Body of pancreas (tissue), 4 donors: ENCODE measurements around the gene MCAT. TPM values are rescaled to one million over a fixed set of nuclear protein-coding genes. Genes with fewer than 3 reads are reported as not detected.

Experiments used
- ATAC-seq: fragments of 150-250 bp; one replicate; pipeline ENCODE4 v1.9.1; 2016
- DNase-seq, 4 donors: peaks; one replicate each; pipeline ENCODE4 v3.0.0-alpha.2; 2019
- H3K27ac ChIP-seq, 4 donors: fragments of 200-600 bp; sonication (generic); 1 replicate in 3 of 4; 2 replicates in 1 of 4; pipeline versions ENCODE4 v1.5.1 to v1.6.1; 2016 to 2019; ENCODE audit warnings: mild to moderate bottlenecking in 1 of 4, mixed read lengths in 1 of 4, moderate library complexity in 1 of 4
- H3K27me3 ChIP-seq, 2 donors: fragments of 200-600 bp; sonication (generic); one replicate each; pipeline ENCODE4 v1.6.0; 2016; ENCODE audit warnings: mild to moderate bottlenecking in 1 of 2
- H3K36me3 ChIP-seq, 2 donors: fragments of 200-600 bp; sonication (generic); replicated peaks in 1 of 2; 2 replicates each; pipeline ENCODE4 v1.5.1; 2016; ENCODE audit warnings: low read depth in 2 of 2; ENCODE audit not compliant: insufficient read depth in 1 of 2
- H3K4me1 ChIP-seq: fragments of 200-600 bp; sonication (generic); one replicate; pipeline ENCODE4 v1.6.0; 2016
- H3K4me3 ChIP-seq, 2 donors: fragments of 200-600 bp; sonication (generic); 1 replicate in 1 of 2; 2 replicates in 1 of 2; pipeline ENCODE4 v1.5.1; 2016 to 2019
- H3K9me3 ChIP-seq, 3 donors: fragments of 200-600 bp; sonication (generic); 1 replicate in 2 of 3; 2 replicates in 1 of 3; pipeline ENCODE4 v1.5.1; 2016
- POLR2A ChIP-seq, 3 donors: fragments of 450-650 bp; IDR thresholded peaks; one replicate each; pipeline ENCODE4 v1.6.1; 2016; ENCODE audit warnings: antibody characterized with exemption in 3 of 3, mild to moderate bottlenecking in 2 of 3
- WGBS, 2 donors: methylation state at CpG; one replicate each; pipeline ENCODE4 v1.1.5; 2017; 5-methylcytosine and 5-hydroxymethylcytosine counted together
- intact Hi-C: fragments of 100-400 bp; cut with DNase I; formaldehyde crosslinking; loops from one replicate; pipeline ENCODE4 v1.15.1; 2023
- total RNA-seq, 2 donors: library from RNA; depleted of rRNA; stranded (reverse); fragments of >200 nt; gene quantifications; one replicate each; pipeline ENCODE4 v1.1.0, GENCODE V29; 2016
- TF ChIP-seq, protein P1 (sequence below), 7 experiments: fragments of 450-650 bp in 4 of 7; fragments of 200-600 bp in 3 of 7; sonication (generic) in 3 of 7; IDR thresholded peaks; one replicate each; pipeline ENCODE4 v1.5.1; 2016 to 2019; ENCODE audit warnings: antibody characterized with exemption in 7 of 7

Gene MCAT
- total RNA-seq, 2 donors from 2014 or later, result 28.8 to 50.8 TPM

DNA sequence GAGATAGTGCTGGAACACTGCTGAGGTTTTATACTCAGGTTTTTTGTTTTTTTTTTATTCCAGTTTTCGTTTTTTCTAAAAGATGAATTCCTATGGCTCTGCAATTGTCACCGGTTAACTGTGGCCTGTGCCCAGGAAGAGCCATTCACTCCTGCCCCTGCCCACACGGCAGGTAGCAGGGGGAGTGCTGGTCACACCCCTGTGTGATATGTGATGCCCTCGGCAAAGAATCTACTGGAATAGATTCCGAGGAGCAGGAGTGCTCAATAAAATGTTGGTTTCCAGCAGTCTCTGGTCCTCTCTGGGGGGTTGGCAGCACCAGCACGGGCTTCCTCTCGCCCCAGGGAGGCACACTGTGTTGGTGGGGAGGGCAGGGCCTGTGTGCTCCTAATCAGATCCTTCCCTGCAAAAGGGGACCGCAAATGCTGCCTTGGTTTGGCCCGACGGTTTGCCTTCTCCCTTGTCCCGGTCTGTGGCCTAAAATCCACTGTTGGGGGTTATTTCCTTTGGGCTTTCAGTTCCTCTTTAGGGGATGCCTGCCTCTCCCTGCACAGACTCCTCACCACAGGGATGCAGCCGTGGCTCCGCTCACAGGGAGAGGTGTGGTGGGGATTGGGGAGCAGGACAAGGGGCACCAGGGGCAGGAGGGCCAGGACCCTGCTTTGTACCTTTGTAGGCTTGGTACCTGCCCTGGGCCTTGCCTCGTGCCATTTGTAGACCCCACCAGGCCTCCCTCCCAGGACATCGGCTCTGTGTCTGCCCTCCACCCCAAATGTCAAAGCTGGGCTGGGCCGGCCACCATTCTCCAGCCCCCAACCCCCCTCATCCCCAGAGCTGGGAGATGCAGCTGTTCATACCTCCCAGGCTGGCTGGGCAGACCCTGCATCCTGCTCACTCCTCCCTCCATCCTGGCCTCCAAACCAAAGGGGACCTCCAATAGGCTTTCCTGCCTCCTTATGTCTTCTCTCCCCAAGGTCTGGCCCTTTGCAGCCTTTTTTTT lies 13.5 kb downstream of the MCAT start:
- no peak for TF ChIP-seq POLR2A (IDR thresholded peaks at IDR 0.05)
- TF ChIP-seq, protein P1, sequence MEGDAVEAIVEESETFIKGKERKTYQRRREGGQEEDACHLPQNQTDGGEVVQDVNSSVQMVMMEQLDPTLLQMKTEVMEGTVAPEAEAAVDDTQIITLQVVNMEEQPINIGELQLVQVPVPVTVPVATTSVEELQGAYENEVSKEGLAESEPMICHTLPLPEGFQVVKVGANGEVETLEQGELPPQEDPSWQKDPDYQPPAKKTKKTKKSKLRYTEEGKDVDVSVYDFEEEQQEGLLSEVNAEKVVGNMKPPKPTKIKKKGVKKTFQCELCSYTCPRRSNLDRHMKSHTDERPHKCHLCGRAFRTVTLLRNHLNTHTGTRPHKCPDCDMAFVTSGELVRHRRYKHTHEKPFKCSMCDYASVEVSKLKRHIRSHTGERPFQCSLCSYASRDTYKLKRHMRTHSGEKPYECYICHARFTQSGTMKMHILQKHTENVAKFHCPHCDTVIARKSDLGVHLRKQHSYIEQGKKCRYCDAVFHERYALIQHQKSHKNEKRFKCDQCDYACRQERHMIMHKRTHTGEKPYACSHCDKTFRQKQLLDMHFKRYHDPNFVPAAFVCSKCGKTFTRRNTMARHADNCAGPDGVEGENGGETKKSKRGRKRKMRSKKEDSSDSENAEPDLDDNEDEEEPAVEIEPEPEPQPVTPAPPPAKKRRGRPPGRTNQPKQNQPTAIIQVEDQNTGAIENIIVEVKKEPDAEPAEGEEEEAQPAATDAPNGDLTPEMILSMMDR (IDR thresholded peaks at IDR 0.05), result no peak
- DNase-seq (no peak), ATAC-seq (no peak)
- Histone ChIP-seq H3K27ac (no peak overlapping the region), H3K9me3 (no peaks in the 10 kb centered on the region), H3K36me3 (peaks cover 3 to 9% of the 10 kb centered on the region in 2 donors), H3K4me3 (no peak overlapping the region), H3K4me1 (peaks cover 22% of the 10 kb centered on the region), H3K27me3 (no peaks in the 10 kb centered on the region)
- 48 to 51% methylated on average over 9 to 16 of the region's 16 CpGs for WGBS, 2 donors
- intact Hi-C loops, result no loop called here

DNA sequence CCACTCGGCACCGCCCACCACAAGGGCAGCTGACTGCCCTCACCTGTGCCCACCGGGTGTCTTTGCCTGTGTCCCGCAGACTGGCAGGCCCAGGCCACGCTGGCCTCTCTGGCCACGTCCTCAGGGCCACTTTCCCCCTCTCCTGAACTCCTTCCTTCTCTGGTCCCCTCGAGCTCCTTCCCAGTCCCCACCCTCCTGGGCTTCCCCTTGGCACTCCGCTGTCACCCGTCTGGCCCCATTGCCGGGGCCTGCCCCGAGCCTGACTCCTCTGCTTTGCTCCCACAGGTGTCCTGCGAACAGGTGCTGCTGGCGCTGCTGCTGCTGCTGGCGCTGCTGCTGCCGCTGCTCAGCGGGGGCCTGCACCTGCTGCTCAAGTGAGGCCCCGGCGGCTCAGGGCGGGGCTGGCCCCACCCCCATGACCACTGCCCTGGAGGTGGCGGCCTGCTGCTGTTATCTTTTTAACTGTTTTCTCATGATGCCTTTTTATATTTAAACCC lies 14.2 kb downstream of the MCAT start:
- no peaks in the 10 kb centered on the region for H3K9me3 ChIP-seq
- peak; percentile 30 to 73 (median 48) for DNase-seq
- no peak overlapping the region for H3K4me3 ChIP-seq
- WGBS, 2 donors, result 23 to 31% methylated on average over 18 to 20 of the region's 20 CpGs
- peaks cover 3 to 9% of the 10 kb centered on the region in 2 donors for H3K36me3 ChIP-seq
- peak overlapping the region in 1 of 4 donors; percentile 22 for H3K27ac ChIP-seq
- peak; percentile 30 for ATAC-seq
- H3K27me3 ChIP-seq, result no peaks in the 10 kb centered on the region
- peaks cover 22% of the 10 kb centered on the region for H3K4me1 ChIP-seq
- intact Hi-C loops, result no loop called here
- TF ChIP-seq, protein P1 (IDR thresholded peaks at IDR 0.05), result peak in 1 of 7 experiments; percentile 2
- TF ChIP-seq POLR2A (IDR thresholded peaks at IDR 0.05), result peak in 1 of 3 donors; percentile 13

GRCh38 chr22:43128116-43128515 lies 15.1 kb downstream of the MCAT start:
- H3K36me3 ChIP-seq, result peaks cover 3 to 9% of the 10 kb centered on the region in 2 donors
- H3K27me3 ChIP-seq, result no peaks in the 10 kb centered on the region
- no peak for DNase-seq
- intact Hi-C loops, result no loop called here
- no peak for ATAC-seq
- 66 to 88% methylated on average over 10 to 13 of the region's 13 CpGs for WGBS, 2 donors
- TF ChIP-seq, protein P1 (IDR thresholded peaks at IDR 0.05), result no peak
- TF ChIP-seq POLR2A (IDR thresholded peaks at IDR 0.05), result no peak
- H3K9me3 ChIP-seq, result no peaks in the 10 kb centered on the region
- H3K4me1 ChIP-seq, result peaks cover 22% of the 10 kb centered on the region
- no peak overlapping the region for H3K4me3 ChIP-seq
- H3K27ac ChIP-seq, result no peak overlapping the region

GRCh38 chr22:43127166-43127908 lies 15.9 kb downstream of the MCAT start:
- ATAC-seq (no peak), DNase-seq (no peak)
- intact Hi-C loops, result no loop called here
- Histone ChIP-seq H3K4me1 (peaks cover 22% of the 10 kb centered on the region), H3K27me3 (no peaks in the 10 kb centered on the region), H3K4me3 (no peak overlapping the region), H3K36me3 (peaks cover 3 to 6% of the 10 kb centered on the region in 2 donors), H3K27ac (peak overlapping the region in 2 of 4 donors; percentile 31 to 61), H3K9me3 (no peaks in the 10 kb centered on the region)
- TF ChIP-seq POLR2A (IDR thresholded peaks at IDR 0.05), result no peak
- TF ChIP-seq, protein P1 (IDR thresholded peaks at IDR 0.05), result no peak
- 80 to 84% methylated on average over 2 to 17 of the region's 17 CpGs for WGBS, 2 donors
